Smooth muscle cell (in vitro differentiated cells): ENCODE data around the gene ZNF425. TPM values are rescaled to one million over a fixed set of nuclear protein-coding genes. Genes with fewer than 3 reads are reported as not detected.

Experiments used
- DNase-seq: peaks from one replicate; lab custom pipeline; 2025; ENCODE audit not compliant: unreplicated experiment; lab: John Stamatoyannopoulos, UW
- H2AFZ ChIP-seq: fragments of 200-600 bp; sonication (generic); 2 replicates; pipeline ENCODE4 v1.6.0; 2016; ENCODE audit warnings: antibody characterized with exemption, low read depth, mild to moderate bottlenecking
- H3F3A ChIP-seq: fragments of 200-600 bp; sonication (generic); 2 replicates; pipeline ENCODE4 v1.6.0; 2017; ENCODE audit warnings: antibody characterized with exemption, low read depth
- H3K27ac ChIP-seq: fragments of 200-600 bp; sonication (generic); 2 replicates; pipeline ENCODE4 v1.5.1; 2016; ENCODE audit warnings: low read depth, mild to moderate bottlenecking
- H3K27me3 ChIP-seq: fragments of 200-600 bp; sonication (generic); 2 replicates; pipeline ENCODE4 v1.6.1; 2016; ENCODE audit warnings: low read depth, mild to moderate bottlenecking
- H3K36me3 ChIP-seq: fragments of 200-600 bp; sonication (generic); 2 replicates; pipeline ENCODE4 v1.5.1; 2016; ENCODE audit warnings: low read depth
- H3K4me1 ChIP-seq: fragments of 200-600 bp; sonication (generic); 2 replicates; pipeline ENCODE4 v1.5.1; 2016; ENCODE audit warnings: low read depth
- H3K4me2 ChIP-seq: fragments of 200-600 bp; sonication (generic); 2 replicates; pipeline ENCODE4 v1.6.0; 2016; ENCODE audit warnings: mild to moderate bottlenecking
- H3K4me3 ChIP-seq: fragments of 200-600 bp; sonication (generic); 2 replicates; pipeline ENCODE4 v1.5.1; 2016; ENCODE audit warnings: mild to moderate bottlenecking
- H3K79me2 ChIP-seq: fragments of 200-600 bp; sonication (generic); 2 replicates; pipeline ENCODE4 v1.6.0; 2016; ENCODE audit warnings: low read depth, mild to moderate bottlenecking
- H3K9ac ChIP-seq: fragments of 200-600 bp; sonication (generic); 2 replicates; pipeline ENCODE4 v1.6.0; 2016; ENCODE audit warnings: low read depth
- H3K9me3 ChIP-seq: fragments of 200-600 bp; sonication (generic); replicated peaks from 2 replicates; pipeline ENCODE4 v1.5.1; 2016; ENCODE audit warnings: low read depth
- H4K20me1 ChIP-seq: fragments of 200-600 bp; sonication (generic); 2 replicates; pipeline ENCODE4 v1.6.0; 2016; ENCODE audit warnings: low read depth
- CTCF ChIP-seq: fragments of 200-600 bp; sonication (generic); IDR thresholded peaks from 2 replicates; pipeline ENCODE4 v1.5.1; 2017; ENCODE audit warnings: borderline replicate concordance, mild to moderate bottlenecking, antibody characterized with exemption; ENCODE audit not compliant: insufficient read depth, poor library complexity, severe bottlenecking
- WGBS: methylation state at CpG from one replicate; pipeline ENCODE4 v1.1.7; 2016; ENCODE audit warnings: low lambda C conversion rate; 5-methylcytosine and 5-hydroxymethylcytosine counted together
- polyA plus RNA-seq: library from polyadenylated mRNA; unstranded; fragments of >200 nt; fragmentation: Nextera tagmentation; extraction: Ambion mirVana; gene quantifications from 2 replicates; pipeline ENCODE4 v1.2.1, GENCODE V29; 2016
- total RNA-seq: library from RNA; depleted of rRNA; stranded (reverse); fragments of >200 nt; gene quantifications from 2 replicates; pipeline ENCODE4 v1.2.3, GENCODE V29; 2014

The ZNF425 gene
- total and polyA plus RNA-seq, 2 experiments from 2014 or later = 4.3 to 4.5 TPM

DNA sequence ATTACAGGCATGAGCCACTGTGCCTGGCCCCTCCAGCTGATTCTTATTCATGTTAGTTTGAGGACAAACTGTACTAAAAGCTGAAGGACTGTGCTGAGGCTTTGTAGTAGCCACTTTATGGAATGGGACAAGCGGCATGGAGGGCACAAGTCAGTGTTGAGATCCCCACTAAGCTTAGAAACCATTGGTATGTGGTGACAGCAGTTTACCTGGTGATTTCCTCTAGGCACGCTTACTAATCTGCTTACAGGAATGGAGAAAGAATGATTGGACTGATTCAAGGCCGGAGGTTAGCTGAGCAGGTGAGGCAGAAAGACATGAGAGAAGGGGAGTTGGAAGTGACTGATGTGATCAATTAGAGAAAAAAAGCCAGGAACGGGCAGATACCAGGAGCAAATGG, 24.9 kb upstream of the ZNF425 start:
- H3K4me1 ChIP-seq = peaks cover 6% of the 10 kb centered on the region
- peaks cover 80% of the 10 kb centered on the region for H3K79me2 ChIP-seq
- peaks cover 70% of the 10 kb centered on the region for H4K20me1 ChIP-seq
- H3K36me3 ChIP-seq = no peaks in the 10 kb centered on the region
- WGBS = 79% methylated on average over 4 of the region's 4 CpGs
- H3K27me3 ChIP-seq = no peaks in the 10 kb centered on the region
- H3K4me2 ChIP-seq = no peak overlapping the region
- no peak overlapping the region for H3K4me3 ChIP-seq
- no peak for TF ChIP-seq CTCF
- no peak overlapping the region for H3K9ac ChIP-seq
- no peak for DNase-seq
- no peaks in the 10 kb centered on the region for H3K9me3 ChIP-seq
- no peak overlapping the region for H2AFZ ChIP-seq
- no peaks in the 10 kb centered on the region for H3F3A ChIP-seq
- H3K27ac ChIP-seq = no peak overlapping the region

GRCh38 chr7:149147752-149148653, 21.9 kb upstream of the ZNF425 start:
- Histone ChIP-seq H3K4me2 (peak overlapping the region; percentile 98), H3K36me3 (no peaks in the 10 kb centered on the region), H3K27ac (peak overlapping the region; percentile 99), H3K79me2 (peaks cover 54% of the 10 kb centered on the region), H3K4me1 (peaks cover 6% of the 10 kb centered on the region), H4K20me1 (peaks cover 46% of the 10 kb centered on the region), H3K27me3 (no peaks in the 10 kb centered on the region), H3F3A (no peaks in the 10 kb centered on the region), H3K4me3 (peak overlapping the region; percentile 96), H3K9ac (peak overlapping the region; percentile 96), H3K9me3 (no peaks in the 10 kb centered on the region), H2AFZ (peak overlapping the region; percentile 71)
- no peak for TF ChIP-seq CTCF
- WGBS = under 1% methylated on average over 64 of the region's 86 CpGs
- peak; percentile 69 for DNase-seq

DNA sequence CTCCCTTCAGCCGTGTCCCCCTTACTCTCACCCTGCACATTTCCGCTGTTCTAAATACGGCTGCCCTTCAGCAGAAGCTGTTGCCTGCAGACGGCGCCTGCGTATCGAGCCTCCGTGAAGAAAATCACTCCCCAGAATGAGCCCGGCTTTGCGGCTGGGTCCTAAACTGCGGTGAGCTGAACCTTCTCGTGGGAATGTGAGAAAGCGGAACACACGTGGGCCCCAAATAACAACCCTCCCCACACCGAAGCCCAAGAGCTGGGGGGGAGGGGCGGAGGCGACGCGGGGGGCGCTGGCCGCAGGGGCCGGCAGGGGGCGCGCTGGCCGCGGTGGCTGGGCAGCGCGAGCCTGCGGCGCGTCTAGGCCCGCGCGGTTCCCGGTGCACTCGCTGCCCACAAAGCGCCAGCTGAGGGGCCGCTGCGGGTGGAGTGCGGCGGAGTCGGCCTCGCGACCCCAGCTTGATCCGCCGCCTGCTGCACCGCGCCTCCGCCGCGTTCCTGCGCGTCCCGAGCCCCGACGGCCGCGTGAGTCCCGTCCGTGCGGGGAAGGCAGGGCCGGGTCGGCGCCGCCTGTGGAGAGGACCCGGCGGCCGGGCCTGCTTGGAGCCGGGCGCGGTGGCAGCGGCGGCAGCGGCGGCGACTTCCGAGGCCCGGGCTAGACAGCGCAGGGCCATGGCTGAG, 21.1 kb upstream of the ZNF425 start, which contains the start of gene ZNF398:
Gene ZNF398, plus strand, starts transcription at position 382 of the 680 bp plus-strand sequence. Its CDS starts 290 bp downstream, at position 672.
- peak; percentile 63 for TF ChIP-seq CTCF
- Histone ChIP-seq H2AFZ (peak within 1 kb of the TSS; percentile 99), H3K4me2 (peak within 1 kb of the TSS; percentile 98), H3K27me3 (no peaks in the 10 kb centered on the region), H3F3A (no peaks in the 10 kb centered on the region), H4K20me1 (peaks cover 38% of the 10 kb centered on the region), H3K9ac (peak within 1 kb of the TSS; percentile 96), H3K4me1 (peaks cover 6% of the 10 kb centered on the region), H3K27ac (peak within 1 kb of the TSS; percentile 99), H3K4me3 (peak within 1 kb of the TSS; percentile 96), H3K36me3 (no peaks in the 10 kb centered on the region), H3K9me3 (no peaks in the 10 kb centered on the region), H3K79me2 (peaks cover 46% of the 10 kb centered on the region)
- 2% methylated on average over 67 of the region's 79 CpGs for WGBS
- peak; percentile 66 for DNase-seq
